SK-N-SH (cell line): ENCODE measurements around the gene PPP2R5D. TPM values are rescaled to one million over a fixed set of nuclear protein-coding genes. Genes with fewer than 3 reads are reported as not detected.

ENCODE experiments used
- CTCF ChIA-PET: fragments of 300-600, 350-600 bp; formaldehyde crosslinking; extraction: SDS; loops from one replicate; lab custom pipeline; 2021; lab: Yijun Ruan, JAX
- POLR2A ChIA-PET: fragments of 350-600 bp; sonication (Branson Sonifier 250); formaldehyde crosslinking; extraction: SDS; loops from one replicate; lab custom pipeline; 2020; ENCODE audit warnings: antibody characterized with exemption, inconsistent platforms; lab: Yijun Ruan, JAX
- DNase-seq: peaks from one replicate; pipeline ENCODE4 v3.0.0; 2012
- H2AFZ ChIP-seq: fragments of 200-600 bp; sonication (generic); 2 replicates; pipeline ENCODE4 v1.8.1; 2016; ENCODE audit warnings: antibody characterized with exemption, mild to moderate bottlenecking, low read depth
- H3F3A ChIP-seq: fragments of 200-600 bp; sonication (generic); replicated peaks from 2 replicates; pipeline ENCODE3; 2016; ENCODE audit warnings: antibody characterized with exemption, mild to moderate bottlenecking; ENCODE audit not compliant: insufficient read depth
- H3K27ac ChIP-seq, 2 experiments: fragments of 200-500 bp in 1 of 2; fragments of 200-600 bp in 1 of 2; sonication (Bioruptor generic) in 1 of 2; sonication (generic), shearing (Covaris generic) in 1 of 2; 2 replicates each; pipeline versions ENCODE4 v1.5.1 to v1.6.1; 2014 to 2016; ENCODE audit warnings: low read depth in 2 of 2, inconsistent platforms in 1 of 2, low read length in 1 of 2, mild to moderate bottlenecking in 1 of 2, mixed read lengths in 1 of 2
- H3K27me3 ChIP-seq: fragments of 200-600 bp; sonication (generic), shearing (Covaris generic); 2 replicates; pipeline ENCODE4 v1.6.1; 2016; ENCODE audit warnings: mixed run types; ENCODE audit not compliant: insufficient read depth
- H3K36me3 ChIP-seq, 2 experiments: fragments of 200-500 bp in 1 of 2; fragments of 200-600 bp in 1 of 2; sonication (Bioruptor generic) in 1 of 2; sonication (generic) in 1 of 2; replicated peaks in 1 of 2; 2 replicates each; pipeline versions ENCODE3 to v1.5.1; 2014 to 2016; ENCODE audit warnings: low read length in 1 of 2, mild to moderate bottlenecking in 1 of 2; ENCODE audit not compliant: insufficient read depth in 2 of 2, control insufficient read depth in 1 of 2
- H3K4me1 ChIP-seq, 2 experiments: fragments of 200-500 bp in 1 of 2; fragments of 200-600 bp in 1 of 2; sonication (Bioruptor generic) in 1 of 2; sonication (generic), shearing (Covaris generic) in 1 of 2; 2 replicates each; pipeline versions ENCODE4 v1.5.1 to v1.6.1; 2014 to 2016; ENCODE audit warnings: low read depth in 1 of 2, low read length in 1 of 2, mixed run types in 1 of 2; ENCODE audit not compliant: insufficient read depth in 2 of 2, control insufficient read depth in 1 of 2
- H3K4me2 ChIP-seq: fragments of 200-600 bp; sonication (generic), shearing (Covaris generic); 2 replicates; pipeline ENCODE4 v1.6.1; 2017; ENCODE audit warnings: mixed run types
- H3K4me3 ChIP-seq, 2 experiments: fragments of 200-500 bp in 1 of 2; fragments of 200-600 bp in 1 of 2; sonication (Bioruptor generic) in 1 of 2; sonication (generic), shearing (Covaris generic) in 1 of 2; 2 replicates each; pipeline versions ENCODE4 v1.5.1 to v1.8.1; 2014 to 2016; ENCODE audit warnings: low read depth in 2 of 2, inconsistent platforms in 1 of 2, low read length in 1 of 2, mild to moderate bottlenecking in 1 of 2, mixed read lengths in 1 of 2, moderate library complexity in 1 of 2
- H3K79me2 ChIP-seq: fragments of 200-600 bp; sonication (generic); 2 replicates; pipeline ENCODE4 v1.8.1; 2017; ENCODE audit warnings: mild to moderate bottlenecking; ENCODE audit not compliant: insufficient read depth
- H3K9ac ChIP-seq: fragments of 200-600 bp; sonication (generic); 2 replicates; pipeline ENCODE4 v1.6.1; 2017; ENCODE audit warnings: mixed run types
- H3K9me2 ChIP-seq: fragments of 200-600 bp; sonication (generic); 2 replicates; pipeline ENCODE4 v1.6.1; 2017; ENCODE audit warnings: mixed run types
- H3K9me3 ChIP-seq: fragments of 200-600 bp; sonication (generic); 2 replicates; pipeline ENCODE4 v1.6.1; 2017; ENCODE audit warnings: mixed run types, mild to moderate bottlenecking, moderate library complexity
- H4K20me1 ChIP-seq: fragments of 200-600 bp; sonication (generic); 2 replicates; pipeline ENCODE4 v1.6.1; 2017; ENCODE audit warnings: mild to moderate bottlenecking, mixed run types; ENCODE audit not compliant: insufficient read depth
- CHD2 ChIP-seq: fragments of 150-350 bp; IDR thresholded peaks from 2 replicates; pipeline ENCODE4 v1.6.1; 2018; ENCODE audit warnings: low read length; ENCODE audit not compliant: partially characterized antibody
- EZH2phosphoT487 ChIP-seq: fragments of 200-600 bp; sonication (generic); IDR thresholded peaks from 2 replicates; pipeline ENCODE4 v1.6.1; 2017; ENCODE audit warnings: low read depth, mixed run types, mild to moderate bottlenecking, antibody characterized with exemption, moderate library complexity, borderline replicate concordance
- FOSL2 ChIP-seq: IDR thresholded peaks from 2 replicates; pipeline ENCODE4 v1.4.0; 2012; ENCODE audit warnings: low read depth, mild to moderate bottlenecking, moderate library complexity, borderline replicate concordance
- GABPA ChIP-seq: IDR thresholded peaks from 2 replicates; pipeline ENCODE4 v1.4.0; 2012; ENCODE audit warnings: low read depth, mild to moderate bottlenecking
- MEF2A ChIP-seq: IDR thresholded peaks from 2 replicates; pipeline ENCODE4 v1.4.0; 2012; ENCODE audit warnings: low read depth, borderline replicate concordance
- MXI1 ChIP-seq: IDR thresholded peaks from 2 replicates; pipeline ENCODE4 v1.6.1; 2012; ENCODE audit warnings: mild to moderate bottlenecking, low read depth, low read length, improper control_type of control experiment
- NRF1 ChIP-seq: IDR thresholded peaks from 2 replicates; pipeline ENCODE4 v1.6.1; 2012; ENCODE audit warnings: low read depth, mild to moderate bottlenecking, low read length
- POLR2AphosphoS5 ChIP-seq: IDR thresholded peaks from 2 replicates; pipeline ENCODE4 v1.6.1; 2012; ENCODE audit warnings: low read depth, low read length
- RAD21 ChIP-seq: IDR thresholded peaks from 2 replicates; pipeline ENCODE4 v1.6.1; 2012; ENCODE audit warnings: mild to moderate bottlenecking, low read length
- RCOR1 ChIP-seq: fragments of 150-350 bp; IDR thresholded peaks from 2 replicates; pipeline ENCODE4 v1.6.1; 2017; ENCODE audit warnings: antibody characterized with exemption, low read length
- RXRA ChIP-seq: IDR thresholded peaks from 2 replicates; pipeline ENCODE4 v1.4.0; 2012; ENCODE audit warnings: low read depth, mild to moderate bottlenecking, borderline replicate concordance
- SMC3 ChIP-seq: IDR thresholded peaks from 2 replicates; pipeline ENCODE4 v1.6.1; 2012; ENCODE audit warnings: low read depth, low read length, improper control_type of control experiment
- USF1 ChIP-seq: IDR thresholded peaks from 2 replicates; pipeline ENCODE4 v1.4.0; 2012; ENCODE audit warnings: low read depth, borderline replicate concordance
- USF2 ChIP-seq: fragments of 150-350 bp; IDR thresholded peaks from 2 replicates; pipeline ENCODE4 v1.6.1; 2017; ENCODE audit warnings: antibody characterized with exemption, low read length, low read depth, borderline replicate concordance
- WGBS: methylation state at CpG from one replicate; pipeline ENCODE4 v1.1.6; 2017; ENCODE audit warnings: low lambda C conversion rate; 5-methylcytosine and 5-hydroxymethylcytosine counted together
- polyA plus RNA-seq, 3 experiments: library from polyadenylated mRNA; depleted of rRNA; stranded (reverse); fragments of >200 nt; gene quantifications; 2 replicates each; pipeline ENCODE4 v1.2.3, GENCODE V29; 2012
- TF ChIP-seq, protein P1 (sequence below): fragments of 150-350 bp; IDR thresholded peaks from 2 replicates; pipeline ENCODE4 v1.6.1; 2016; ENCODE audit warnings: mild to moderate bottlenecking, low read depth, low read length

Gene PPP2R5D
- polyA plus RNA-seq, 1 of the 3 experiments (the other 2 are of a cell fraction) = 37.6 TPM

GRCh38 chr6:43016943-43017334 is 32.6 kb downstream of the PPP2R5D start:
- H2AFZ ChIP-seq = no peak overlapping the region
- POLR2A ChIA-PET = interaction anchor here (0.7 kb wide), 1 partner anchor 33 kb away, joined by 3 read pairs; the partner anchor contains the start of gene PPP2R5D
- no peak for TF ChIP-seq MXI1
- TF ChIP-seq GABPA = no peak
- TF ChIP-seq EZH2phosphoT487 = no peak
- TF ChIP-seq POLR2AphosphoS5 = no peak
- H3K36me3 ChIP-seq = peaks cover 24 to 44% of the 10 kb centered on the region in 2 experiments
- WGBS = 89% methylated on average over 8 of the region's 12 CpGs
- H3K4me1 ChIP-seq = peaks cover 3 to 44% of the 10 kb centered on the region in 2 experiments; a peak in 3 of 4 replicates
- H3K27ac ChIP-seq = no peak overlapping the region
- H3K4me2 ChIP-seq = peak overlapping the region; percentile 79; the same call in 1 of the 2 replicates
- CTCF ChIA-PET = interaction anchor here (1.0 to 3.6 kb wide), 3 partner anchors 37 to 126 kb away, joined by 3 to 12 read pairs (median 4); partner anchors contain the start of gene CUL7
- no peaks in the 10 kb centered on the region for H3K9me2 ChIP-seq
- no peaks in the 10 kb centered on the region for H3K9me3 ChIP-seq
- peaks cover 12% of the 10 kb centered on the region; the same call in 1 of the 2 replicates for H4K20me1 ChIP-seq
- DNase-seq = no peak
- H3K9ac ChIP-seq = no peak overlapping the region
- peaks cover 70% of the 10 kb centered on the region for H3K79me2 ChIP-seq
- H3K4me3 ChIP-seq = no peak overlapping the region
- no peaks in the 10 kb centered on the region for H3K27me3 ChIP-seq
- H3F3A ChIP-seq = peaks cover 26% of the 10 kb centered on the region

DNA sequence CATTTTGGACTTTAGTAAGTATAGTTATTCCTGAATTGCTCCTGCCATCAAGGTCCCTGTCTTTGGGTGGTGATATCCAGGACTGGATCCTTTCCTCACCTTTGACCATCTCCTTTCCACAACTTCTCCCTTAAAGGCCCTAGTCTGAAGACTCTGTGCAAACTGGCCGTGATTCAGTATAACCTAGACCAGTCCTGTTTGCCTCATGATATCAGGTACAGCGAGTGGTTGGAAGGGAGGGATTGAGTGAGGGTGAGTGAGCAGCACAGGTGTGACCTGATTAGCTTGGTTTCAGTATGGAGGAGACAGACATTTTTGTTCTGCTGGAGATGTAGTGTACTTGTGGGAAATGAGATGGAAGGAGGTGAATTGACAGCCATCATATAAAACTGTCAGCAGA is 34.8 kb downstream of the PPP2R5D start:
- POLR2A ChIA-PET = no interaction called here
- Histone ChIP-seq H3K4me3 (no peak overlapping the region), H3K9me2 (no peaks in the 10 kb centered on the region), H3K36me3 (peaks cover 32 to 40% of the 10 kb centered on the region in 2 experiments), H3K79me2 (peaks cover 74% of the 10 kb centered on the region), H3F3A (peaks cover 28% of the 10 kb centered on the region), H3K27ac (no peak overlapping the region), H3K9ac (no peak overlapping the region), H3K4me1 (peaks cover 12 to 36% of the 10 kb centered on the region in 2 experiments; a peak in 3 of 4 replicates), H2AFZ (no peak overlapping the region), H3K9me3 (no peaks in the 10 kb centered on the region), H3K4me2 (no peak overlapping the region), H3K27me3 (no peaks in the 10 kb centered on the region), H4K20me1 (peaks cover 16% of the 10 kb centered on the region)
- TF ChIP-seq RXRA = no peak
- TF ChIP-seq CHD2 = no peak
- no peak for TF ChIP-seq GABPA
- no peak for TF ChIP-seq SMC3
- no peak for TF ChIP-seq USF1
- no peak for TF ChIP-seq FOSL2
- TF ChIP-seq, protein P1, sequence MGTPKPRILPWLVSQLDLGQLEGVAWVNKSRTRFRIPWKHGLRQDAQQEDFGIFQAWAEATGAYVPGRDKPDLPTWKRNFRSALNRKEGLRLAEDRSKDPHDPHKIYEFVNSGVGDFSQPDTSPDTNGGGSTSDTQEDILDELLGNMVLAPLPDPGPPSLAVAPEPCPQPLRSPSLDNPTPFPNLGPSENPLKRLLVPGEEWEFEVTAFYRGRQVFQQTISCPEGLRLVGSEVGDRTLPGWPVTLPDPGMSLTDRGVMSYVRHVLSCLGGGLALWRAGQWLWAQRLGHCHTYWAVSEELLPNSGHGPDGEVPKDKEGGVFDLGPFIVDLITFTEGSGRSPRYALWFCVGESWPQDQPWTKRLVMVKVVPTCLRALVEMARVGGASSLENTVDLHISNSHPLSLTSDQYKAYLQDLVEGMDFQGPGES = no peak
- no peak for TF ChIP-seq RAD21
- TF ChIP-seq RCOR1 = no peak
- TF ChIP-seq MEF2A = no peak
- TF ChIP-seq USF2 = no peak
- TF ChIP-seq NRF1 = no peak
- CTCF ChIA-PET = no interaction called here
- 93% methylated on average over 2 of the region's 2 CpGs for WGBS
- no peak for DNase-seq
